HG03060 (cell line): ENCODE measurements around the gene CAMK1G.

ENCODE experiments used
- ATAC-seq: cut with Tn5 transposase; IDR thresholded peaks from one replicate; pipeline ENCODE4 v1.9.1; 2021; ENCODE audit warnings: low read depth, moderate number of reproducible peaks; ENCODE audit not compliant: unreplicated experiment

Gene CAMK1G

GRCh38 chr1:209597499-209597898, 14.0 kb downstream of the CAMK1G start:
- ATAC-seq = no peak

DNA sequence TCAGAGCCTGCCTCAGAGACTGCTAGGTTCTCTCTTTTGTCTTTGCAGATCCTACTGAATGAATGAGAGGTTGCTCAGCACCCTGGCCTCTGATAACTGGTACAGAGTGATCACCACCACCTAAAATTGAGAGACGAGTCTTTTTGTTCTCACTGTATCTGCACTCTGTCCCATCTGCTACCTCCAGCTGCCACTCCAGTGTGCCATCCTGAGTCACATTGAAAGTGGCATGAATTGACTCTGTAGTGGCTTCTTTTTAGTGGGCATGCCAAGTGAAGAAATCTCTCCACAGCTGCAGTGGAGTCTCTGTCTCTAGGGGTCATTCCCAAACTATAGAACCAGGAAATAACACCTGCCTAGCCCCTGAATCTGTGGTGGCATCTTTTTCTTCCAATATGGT, 14.7 kb downstream of the CAMK1G start:
- no peak for ATAC-seq

- no peak for ATAC-seq
These were observed 17.0 kb downstream of the CAMK1G start for GRCh38 chr1:209600541-209600940.

DNA sequence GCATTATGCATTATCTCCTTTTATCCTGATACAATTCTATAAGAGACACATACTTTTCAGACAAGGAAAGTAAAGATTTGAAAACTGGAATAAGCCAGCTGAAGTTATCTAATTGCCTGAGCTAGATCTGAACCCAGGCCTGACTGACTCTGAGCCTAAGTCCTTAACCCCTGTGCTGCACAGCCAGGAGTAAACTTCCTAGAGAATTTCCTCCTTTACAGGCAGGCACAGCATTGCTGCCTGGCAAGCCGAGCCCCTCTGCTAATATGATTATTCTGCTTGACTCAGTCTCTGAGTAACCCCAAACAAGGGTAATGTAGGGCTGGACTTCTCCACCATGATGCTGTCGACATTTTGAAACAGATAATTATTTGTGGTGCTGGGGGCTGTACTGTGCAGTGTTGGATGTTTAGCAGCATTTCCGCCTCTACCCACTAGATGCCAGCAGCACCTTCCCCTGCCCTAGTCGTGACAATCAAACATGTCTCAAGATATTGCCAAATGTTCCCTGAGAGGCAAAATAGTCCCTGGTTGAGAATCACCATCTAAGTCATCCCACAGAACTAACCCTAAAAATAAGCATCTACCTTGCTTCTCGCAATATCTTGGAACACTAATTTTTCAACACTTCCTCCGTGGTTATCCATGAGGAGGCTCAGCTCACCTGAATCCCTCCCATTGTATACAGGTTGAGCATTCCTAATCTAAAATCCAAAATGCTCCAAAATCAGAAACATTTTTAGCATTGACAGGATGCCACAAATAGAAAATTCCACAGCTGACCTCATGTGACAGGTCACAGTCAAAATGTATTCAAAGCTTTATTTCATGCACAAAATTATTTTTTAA, 18.5 kb downstream of the CAMK1G start:
- no peak for ATAC-seq

GRCh38 chr1:209603877-209604276, 20.4 kb downstream of the CAMK1G start:
- ATAC-seq = no peak

DNA sequence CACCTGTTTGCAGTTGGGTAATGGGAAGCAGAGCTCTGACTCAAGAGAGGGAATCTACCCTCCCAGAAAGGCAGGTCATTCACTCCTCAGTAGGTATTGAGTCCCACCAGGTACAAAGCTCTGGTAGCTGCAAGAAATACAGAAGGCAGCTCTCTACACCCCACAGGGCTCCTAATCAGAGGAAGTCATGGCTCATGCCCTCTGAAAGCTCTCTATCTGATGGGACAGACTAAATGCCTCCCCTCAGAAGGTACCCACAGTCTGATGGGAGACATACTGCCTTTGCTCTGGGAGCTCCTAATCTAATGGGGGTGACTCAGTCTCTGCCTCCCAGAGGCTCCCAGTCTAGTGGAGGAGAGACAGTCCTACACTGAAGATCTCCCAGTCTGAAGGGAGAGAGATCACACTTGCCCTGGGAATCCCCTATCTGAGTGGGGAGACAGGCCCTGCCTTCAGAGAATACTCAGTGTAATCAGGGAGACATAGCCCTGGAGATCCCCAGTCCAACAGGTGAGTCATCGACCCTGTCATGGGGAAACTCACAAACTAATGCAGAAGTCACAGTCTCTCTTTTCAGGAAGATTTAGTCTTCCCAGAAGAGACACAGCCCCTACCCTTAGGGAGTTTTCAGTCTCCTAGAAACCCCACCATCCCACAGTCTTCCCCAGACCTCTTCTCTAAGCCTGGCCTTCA, 23.7 kb downstream of the CAMK1G start:
- ATAC-seq = peak; percentile 72

GRCh38 chr1:209607795-209608178, 24.3 kb downstream of the CAMK1G start:
- peak; percentile 15 for ATAC-seq

DNA sequence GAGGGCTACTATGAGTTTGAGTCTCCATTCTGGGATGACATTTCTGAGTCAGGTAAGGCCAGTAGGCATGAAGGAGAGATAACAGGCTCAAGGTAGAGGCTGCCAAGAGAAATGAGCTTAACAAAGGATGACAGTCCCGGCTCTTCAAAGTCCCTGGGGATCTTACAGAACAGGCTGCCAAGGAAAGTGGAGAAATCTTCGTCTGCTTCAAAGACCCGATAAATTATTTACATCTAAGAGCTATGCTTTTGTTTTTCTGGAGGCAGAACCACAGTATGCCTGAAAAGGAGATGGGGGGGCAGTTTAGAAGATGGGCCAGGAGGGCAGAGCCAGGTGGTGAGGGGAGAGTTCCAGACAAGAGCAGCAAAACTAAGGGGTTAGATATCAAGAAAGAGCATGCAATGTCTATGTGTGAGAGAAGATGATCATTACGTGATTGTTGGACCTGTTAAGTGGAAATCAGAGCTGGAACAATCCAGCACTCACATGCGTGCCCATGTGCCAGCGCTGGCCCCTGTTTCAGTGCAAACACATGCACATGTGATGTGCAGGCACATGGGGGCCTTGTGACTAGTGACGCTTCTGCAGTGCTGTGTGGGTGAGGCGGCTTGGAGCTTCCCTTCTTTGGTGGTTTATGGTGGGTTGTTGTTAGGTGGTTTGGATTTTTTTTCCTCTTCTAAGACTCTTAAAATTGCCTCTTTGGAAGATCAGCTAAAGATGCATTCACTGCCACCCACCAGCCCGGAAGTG, 25.7 kb downstream of the CAMK1G start:
- no peak for ATAC-seq

- ATAC-seq = no peak
These were observed 26.5 kb downstream of the CAMK1G start for GRCh38 chr1:209609791-209610630.

GRCh38 chr1:209610631-209610905, 27.1 kb downstream of the CAMK1G start:
- ATAC-seq = no peak

GRCh38 chr1:209611771-209612570, 28.5 kb downstream of the CAMK1G start:
- ATAC-seq = no peak

- no peak for ATAC-seq
These were observed 29.3 kb downstream of the CAMK1G start for GRCh38 chr1:209612646-209613399.

- ATAC-seq = no peak
These were observed 30.1 kb downstream of the CAMK1G start for GRCh38 chr1:209613400-209614150.

- no peak for ATAC-seq
These were observed 30.6 kb downstream of the CAMK1G start for GRCh38 chr1:209614151-209614420.

DNA sequence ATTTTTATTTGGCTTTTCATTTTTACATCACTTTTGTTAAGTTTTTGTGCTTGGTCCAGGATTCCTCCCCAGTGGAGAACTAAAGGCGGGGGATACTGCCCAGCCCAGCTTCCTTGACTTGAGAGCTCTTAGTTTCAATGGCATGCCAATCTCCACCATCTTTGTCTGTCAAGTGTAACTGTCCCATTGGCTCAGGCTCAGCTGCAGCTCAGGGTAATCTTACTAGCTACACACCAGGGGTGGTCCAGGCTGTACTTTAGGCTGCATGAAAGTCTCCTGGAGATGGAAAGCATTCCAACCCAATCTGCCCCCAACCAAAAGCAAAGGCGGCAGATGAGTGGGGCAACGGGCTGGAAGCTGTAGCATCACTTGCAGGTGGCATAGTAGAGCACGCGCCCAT, 31.4 kb downstream of the CAMK1G start:
- no peak for ATAC-seq

- ATAC-seq = no peak
These were observed 33.0 kb downstream of the CAMK1G start for GRCh38 chr1:209616366-209617046.

GRCh38 chr1:209617047-209617673, 33.6 kb downstream of the CAMK1G start:
- ATAC-seq = no peak

GRCh38 chr1:209617755-209618154, 34.2 kb downstream of the CAMK1G start:
- no peak for ATAC-seq
